ENCODE measurements around the gene GOSR2. TPM values are rescaled to one million over a fixed set of nuclear protein-coding genes. Genes with fewer than 3 reads are reported as not detected.

Gene GOSR2
- total and polyA plus RNA-seq, 2 of the 13 experiments (the other 11 are each of a cell fraction or from before 2014, with no cell fraction given): 61.5 to 63.9 TPM

- TF ChIP-seq ZNF142 (CRISPR knock-in tag; IDR thresholded peaks at IDR 0.05): peak; percentile 67; the same call in 1 of the 2 replicates
- no peak for TF ChIP-seq ZNF17 (CRISPR knock-in tag; IDR thresholded peaks at IDR 0.05)
- TF ChIP-seq PHF8 (CRISPR knock-in tag; IDR thresholded peaks at IDR 0.05): peak; percentile 100
- no peak; the same call in 1 of the 2 replicates for TF ChIP-seq ZNF530 (CRISPR knock-in tag; IDR thresholded peaks at IDR 0.05; ENCODE audit: low read depth)
- TF ChIP-seq ZNF331 (CRISPR knock-in tag; IDR thresholded peaks at IDR 0.05): peak; percentile 49
- TF ChIP-seq ZNF383 (CRISPR knock-in tag; IDR thresholded peaks at IDR 0.05; ENCODE audit: borderline replicate concordance): peak; percentile 98
- TF ChIP-seq, protein P1, sequence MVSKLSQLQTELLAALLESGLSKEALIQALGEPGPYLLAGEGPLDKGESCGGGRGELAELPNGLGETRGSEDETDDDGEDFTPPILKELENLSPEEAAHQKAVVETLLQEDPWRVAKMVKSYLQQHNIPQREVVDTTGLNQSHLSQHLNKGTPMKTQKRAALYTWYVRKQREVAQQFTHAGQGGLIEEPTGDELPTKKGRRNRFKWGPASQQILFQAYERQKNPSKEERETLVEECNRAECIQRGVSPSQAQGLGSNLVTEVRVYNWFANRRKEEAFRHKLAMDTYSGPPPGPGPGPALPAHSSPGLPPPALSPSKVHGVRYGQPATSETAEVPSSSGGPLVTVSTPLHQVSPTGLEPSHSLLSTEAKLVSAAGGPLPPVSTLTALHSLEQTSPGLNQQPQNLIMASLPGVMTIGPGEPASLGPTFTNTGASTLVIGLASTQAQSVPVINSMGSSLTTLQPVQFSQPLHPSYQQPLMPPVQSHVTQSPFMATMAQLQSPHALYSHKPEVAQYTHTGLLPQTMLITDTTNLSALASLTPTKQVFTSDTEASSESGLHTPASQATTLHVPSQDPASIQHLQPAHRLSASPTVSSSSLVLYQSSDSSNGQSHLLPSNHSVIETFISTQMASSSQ (IDR thresholded peaks at IDR 0.05; ENCODE audit: low read depth): no peak
- TF ChIP-seq, protein P1 (CRISPR knock-in tag; IDR thresholded peaks at IDR 0.05; ENCODE audit: borderline replicate concordance): peak; percentile 91
- peak; percentile 80 for TF ChIP-seq RNF2 (conservative IDR thresholded peaks at IDR 0.05; ENCODE audit: low read depth)
- TF ChIP-seq CHD2 (IDR thresholded peaks at IDR 0.05; ENCODE audit: low read depth, low read length): 0 out of 2 replicates have a peak, but pooled peaks have one; percentile 9
- TF ChIP-seq WIZ (CRISPR knock-in tag; IDR thresholded peaks at IDR 0.05): no peak; the same call in 1 of the 2 replicates
- TF ChIP-seq ZNF687 (CRISPR knock-in tag; IDR thresholded peaks at IDR 0.05): peak; percentile 97
Observed at GRCh38 chr17:46922804-46923635, at the start of gene GOSR2 (continued).

Data from HepG2 (cell line).